ENCODE data around the gene FGF3. TPM values are rescaled to one million over a fixed set of nuclear protein-coding genes. Genes with fewer than 3 reads are reported as not detected.

The FGF3 gene
- polyA plus RNA-seq, 1 donor (not counting 4 experiments of a cell fraction or from before 2014, with no cell fraction given) = not detected

GRCh38 chr11:69813839-69814238 lies 5.4 kb downstream of the FGF3 start:
- no peak overlapping the region for H3K4me3 ChIP-seq (ENCODE audit: control insufficient read depth in 2 of 3, extremely low read depth in 1 of 3, insufficient read depth in 2 of 3, low read depth in 1 of 3, low read length in 3 of 3)
- no peak overlapping the region for H3K27ac ChIP-seq (ENCODE audit: control insufficient read depth, insufficient read depth, low read length)
- H3K4me1 ChIP-seq (ENCODE audit: control insufficient read depth, extremely low read depth, insufficient read depth, low read length) = no peaks in the 10 kb centered on the region
- H4K20me1 ChIP-seq (ENCODE audit: control insufficient read depth, extremely low read depth, insufficient read depth, low read length) = no peaks in the 10 kb centered on the region
- no peaks in the 10 kb centered on the region for H3K9me3 ChIP-seq (ENCODE audit: control insufficient read depth, low read depth, low read length)
- H3K27me3 ChIP-seq (ENCODE audit: control insufficient read depth, extremely low read depth, insufficient read depth, low read length) = peaks cover 49% of the 10 kb centered on the region
- no peaks in the 10 kb centered on the region for H3K9me1 ChIP-seq (ENCODE audit: control insufficient read depth, extremely low read depth, insufficient read depth, low read length)
- H3K36me3 ChIP-seq (ENCODE audit: control insufficient read depth in 2 of 2, extremely low read depth in 1 of 2, insufficient read depth in 2 of 2, low read length in 2 of 2) = no peaks in the 10 kb centered on the region
- no peak overlapping the region for H3K9ac ChIP-seq (ENCODE audit: control insufficient read depth, extremely low read depth, insufficient read depth, low read length)
- no peak overlapping the region for H3K4me2 ChIP-seq (ENCODE audit: control insufficient read depth, extremely low read depth, insufficient read depth, low read depth, low read length)
- TF ChIP-seq CTCF (optimal IDR thresholded peaks at IDR 0.05 in 1 of 3, IDR thresholded peaks at IDR 0.05 in 1 of 3, conservative IDR thresholded peaks at IDR 0.05 in 1 of 3; ENCODE audit: extremely low read depth in 1 of 3, insufficient read depth in 2 of 3, low read length in 3 of 3) (no peak), EZH2 (IDR thresholded peaks at IDR 0.05; ENCODE audit: low read length) (no peak)
- no peak overlapping the region for H2AFZ ChIP-seq (ENCODE audit: control insufficient read depth, low read length)
- FAIRE-seq (no peak), DNase-seq (ENCODE audit: low read depth, low spot score) (no peak)
- dilution Hi-C loops (cut with MboI; ENCODE audit: extremely low pct_ligation_motif_present, low sequenced_read_pairs) = no loop called here
- no peaks in the 10 kb centered on the region for H3K79me2 ChIP-seq (ENCODE audit: control insufficient read depth, insufficient read depth, low read length)

- dilution Hi-C loops (cut with MboI; ENCODE audit: extremely low pct_ligation_motif_present, low sequenced_read_pairs) = no loop called here
- no peak overlapping the region for H3K27ac ChIP-seq (ENCODE audit: control insufficient read depth, insufficient read depth, low read length)
- H3K4me2 ChIP-seq (ENCODE audit: control insufficient read depth, extremely low read depth, insufficient read depth, low read depth, low read length) = no peak overlapping the region
- H3K4me1 ChIP-seq (ENCODE audit: control insufficient read depth, extremely low read depth, insufficient read depth, low read length) = no peaks in the 10 kb centered on the region
- H3K4me3 ChIP-seq (ENCODE audit: control insufficient read depth in 2 of 3, extremely low read depth in 1 of 3, insufficient read depth in 2 of 3, low read depth in 1 of 3, low read length in 3 of 3) = no peak overlapping the region
- H2AFZ ChIP-seq (ENCODE audit: control insufficient read depth, low read length) = no peak overlapping the region
- TF ChIP-seq CTCF (optimal IDR thresholded peaks at IDR 0.05 in 1 of 3, IDR thresholded peaks at IDR 0.05 in 1 of 3, conservative IDR thresholded peaks at IDR 0.05 in 1 of 3; ENCODE audit: extremely low read depth in 1 of 3, insufficient read depth in 2 of 3, low read length in 3 of 3) (no peak), EZH2 (IDR thresholded peaks at IDR 0.05; ENCODE audit: low read length) (no peak)
- H3K9me3 ChIP-seq (ENCODE audit: control insufficient read depth, low read depth, low read length) = no peaks in the 10 kb centered on the region
- FAIRE-seq = no peak
- H3K36me3 ChIP-seq (ENCODE audit: control insufficient read depth in 2 of 2, extremely low read depth in 1 of 2, insufficient read depth in 2 of 2, low read length in 2 of 2) = no peaks in the 10 kb centered on the region
- no peaks in the 10 kb centered on the region for H4K20me1 ChIP-seq (ENCODE audit: control insufficient read depth, extremely low read depth, insufficient read depth, low read length)
- H3K79me2 ChIP-seq (ENCODE audit: control insufficient read depth, insufficient read depth, low read length) = no peaks in the 10 kb centered on the region
- H3K27me3 ChIP-seq (ENCODE audit: control insufficient read depth, extremely low read depth, insufficient read depth, low read length) = peaks cover 49% of the 10 kb centered on the region
- no peak for DNase-seq (ENCODE audit: low read depth, low spot score)
- no peak overlapping the region for H3K9ac ChIP-seq (ENCODE audit: control insufficient read depth, extremely low read depth, insufficient read depth, low read length)
- no peaks in the 10 kb centered on the region for H3K9me1 ChIP-seq (ENCODE audit: control insufficient read depth, extremely low read depth, insufficient read depth, low read length)
Observed at GRCh38 chr11:69812946-69813345, 6.3 kb downstream of the FGF3 start.
